Activated naive CD8-positive, alpha-beta T cell treated with anti-CD3 and anti-CD28 coated beads, Interleukin-2, amount 50 U/mL, for 24 hours (primary cell): ENCODE results near the gene LNPK.
"Not testable (repeated sequence)": the region's sequence is repeated elsewhere in the genome, so short reads cannot be mapped to it uniquely, and the experiment has no call there.

Experiments used
- ATAC-seq: fragments of 150-1000 bp; cut with Tn5 transposase; one replicate; pipeline ENCODE4 v1.10.0; 2021
- DNase-seq: peaks from one replicate; pipeline ENCODE4 v3.0.0; 2021
- H3K27ac Mint-ChIP-seq: one replicate; pipeline ENCODE4 v1.8.0; 2021; ENCODE audit warnings: mild to moderate bottlenecking, mixed read lengths
- H3K27me3 Mint-ChIP-seq: one replicate; pipeline ENCODE4 v1.8.0; 2021; ENCODE audit warnings: mixed read lengths
- H3K36me3 Mint-ChIP-seq: one replicate; pipeline ENCODE4 v1.8.0; 2021; ENCODE audit warnings: low read depth, mixed read lengths
- H3K4me1 Mint-ChIP-seq: one replicate; pipeline ENCODE4 v1.8.0; 2021; ENCODE audit warnings: mixed read lengths
- H3K4me3 Mint-ChIP-seq: one replicate; pipeline ENCODE4 v1.8.0; 2021; ENCODE audit warnings: mild to moderate bottlenecking, moderate library complexity, mixed read lengths
- H3K9me3 Mint-ChIP-seq: one replicate; pipeline ENCODE4 v1.8.0; 2021; ENCODE audit warnings: mixed read lengths

LNPK gene

GRCh38 chr2:175904035-175904434 lies 98.0 kb downstream of the LNPK start:
- Mint-ChIP-seq H3K4me1 (no peaks in the 10 kb centered on the region), H3K27ac (no peak overlapping the region), H3K9me3 (no peaks in the 10 kb centered on the region), H3K4me3 (no peak overlapping the region), H3K36me3 (no peaks in the 10 kb centered on the region), H3K27me3 (peaks cover 28% of the 10 kb centered on the region)
- ATAC-seq (no peak), DNase-seq (no peak)

DNA sequence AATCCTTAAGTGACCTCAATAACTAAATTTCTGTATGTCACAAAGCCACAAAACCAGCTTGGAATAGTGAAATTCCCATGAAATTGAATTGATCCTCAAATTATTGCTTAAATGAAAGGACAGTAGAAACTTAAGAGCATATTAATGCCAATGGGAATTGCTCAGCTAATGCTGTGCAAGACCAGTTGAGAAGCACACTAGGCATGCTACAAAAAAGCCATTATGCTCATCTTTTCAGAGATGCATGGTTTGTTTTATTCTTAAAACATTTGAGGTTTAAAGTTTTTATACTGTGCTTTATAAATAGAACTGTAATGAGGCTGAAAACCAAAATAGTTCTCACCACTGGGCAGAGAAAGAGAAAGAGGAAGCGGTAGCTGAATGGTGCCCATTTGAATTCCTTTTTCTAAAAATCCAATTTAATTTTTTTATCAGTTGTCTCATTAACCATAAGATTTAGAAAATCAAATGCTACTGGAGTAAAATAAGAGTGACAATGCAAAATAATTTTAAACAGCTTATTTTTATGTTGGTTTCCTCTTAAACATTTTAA lies 98.6 kb downstream of the LNPK start:
- Mint-ChIP-seq H3K27ac (no peak overlapping the region), H3K4me1 (no peaks in the 10 kb centered on the region), H3K4me3 (no peak overlapping the region), H3K27me3 (peaks cover 28% of the 10 kb centered on the region), H3K9me3 (no peaks in the 10 kb centered on the region), H3K36me3 (no peaks in the 10 kb centered on the region)
- DNase-seq (no peak), ATAC-seq (no peak)

- peaks cover 16% of the 10 kb centered on the region for H3K27me3 Mint-ChIP-seq
- H3K27ac Mint-ChIP-seq, H3K36me3 Mint-ChIP-seq: not testable (repeated sequence)
These were observed 106.1 kb downstream of the LNPK start for GRCh38 chr2:175895957-175896356.

DNA sequence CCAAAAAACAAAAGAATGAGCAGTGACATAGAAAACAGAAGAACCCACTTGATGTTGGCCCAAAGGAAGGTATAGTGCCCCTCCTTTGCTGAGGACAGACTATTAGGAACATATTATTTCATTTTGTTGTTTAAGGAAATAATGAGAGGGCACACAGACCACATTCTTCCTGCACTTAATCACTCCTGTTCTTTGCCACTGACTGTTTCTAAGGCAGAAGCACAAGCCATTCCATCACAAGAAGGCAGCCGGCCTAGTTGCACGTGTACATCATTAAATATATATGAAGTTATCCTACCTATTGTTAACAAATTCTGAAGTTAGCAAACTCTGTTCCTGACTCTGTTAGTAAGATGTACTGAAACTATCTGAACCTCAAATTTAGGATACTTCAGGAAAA lies 110.0 kb downstream of the LNPK start:
- no peak overlapping the region for H3K4me3 Mint-ChIP-seq
- ATAC-seq: no peak
- no peak overlapping the region for H3K27ac Mint-ChIP-seq
- H3K36me3 Mint-ChIP-seq: no peaks in the 10 kb centered on the region
- no peaks in the 10 kb centered on the region for H3K4me1 Mint-ChIP-seq
- no peak for DNase-seq
- H3K27me3 Mint-ChIP-seq: peaks cover 22% of the 10 kb centered on the region
- H3K9me3 Mint-ChIP-seq: peaks cover 4% of the 10 kb centered on the region

More at GRCh38 chr2:175895957-175896356, 106.1 kb downstream of the LNPK start:
- H3K4me3 Mint-ChIP-seq, H3K4me1 Mint-ChIP-seq, DNase-seq, ATAC-seq, H3K9me3 Mint-ChIP-seq: not testable (repeated sequence)

- ATAC-seq: no peak
- Mint-ChIP-seq H3K27me3 (peaks cover 25% of the 10 kb centered on the region), H3K27ac (no peak overlapping the region)
These were observed 111.3 kb downstream of the LNPK start for GRCh38 chr2:175890636-175891242.

GRCh38 chr2:175889701-175890302 lies 112.3 kb downstream of the LNPK start:
- no peak for DNase-seq
- Mint-ChIP-seq H3K4me3 (no peak overlapping the region), H3K27me3 (peaks cover 29% of the 10 kb centered on the region), H3K9me3 (no peaks in the 10 kb centered on the region), H3K4me1 (no peaks in the 10 kb centered on the region), H3K36me3 (no peaks in the 10 kb centered on the region), H3K27ac (no peak overlapping the region)
- no peak for ATAC-seq

More at GRCh38 chr2:175890636-175891242, 111.3 kb downstream of the LNPK start:
- no peak for DNase-seq
- H3K4me1 Mint-ChIP-seq: no peaks in the 10 kb centered on the region
- H3K36me3 Mint-ChIP-seq: no peaks in the 10 kb centered on the region
- H3K4me3 Mint-ChIP-seq: no peak overlapping the region
- H3K9me3 Mint-ChIP-seq: no peaks in the 10 kb centered on the region

DNA sequence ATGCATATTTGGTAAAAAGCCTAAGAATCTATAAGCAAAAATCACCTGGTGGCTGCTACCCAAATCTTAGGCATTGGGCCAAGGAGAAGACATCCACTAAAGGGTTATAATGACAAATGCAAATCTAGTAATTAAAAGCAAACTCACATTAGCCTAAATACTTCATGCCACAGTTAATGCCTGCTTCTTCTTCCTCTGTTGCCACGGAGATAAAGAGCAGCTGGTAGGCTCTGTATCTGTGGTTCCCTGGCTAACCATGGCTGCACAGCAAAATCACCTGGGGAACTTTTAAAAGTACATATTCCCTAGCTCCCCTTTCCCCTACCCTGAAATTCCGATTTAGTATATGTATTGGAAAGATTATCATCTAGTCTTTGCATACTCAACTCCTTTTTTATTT lies 114.3 kb downstream of the LNPK start:
- H3K4me1 Mint-ChIP-seq: no peaks in the 10 kb centered on the region
- ATAC-seq (no peak), DNase-seq (no peak)
- no peaks in the 10 kb centered on the region for H3K36me3 Mint-ChIP-seq
- no peaks in the 10 kb centered on the region for H3K9me3 Mint-ChIP-seq
- no peak overlapping the region for H3K4me3 Mint-ChIP-seq
- H3K27ac Mint-ChIP-seq: no peak overlapping the region
- H3K27me3 Mint-ChIP-seq: peaks cover 25% of the 10 kb centered on the region

DNA sequence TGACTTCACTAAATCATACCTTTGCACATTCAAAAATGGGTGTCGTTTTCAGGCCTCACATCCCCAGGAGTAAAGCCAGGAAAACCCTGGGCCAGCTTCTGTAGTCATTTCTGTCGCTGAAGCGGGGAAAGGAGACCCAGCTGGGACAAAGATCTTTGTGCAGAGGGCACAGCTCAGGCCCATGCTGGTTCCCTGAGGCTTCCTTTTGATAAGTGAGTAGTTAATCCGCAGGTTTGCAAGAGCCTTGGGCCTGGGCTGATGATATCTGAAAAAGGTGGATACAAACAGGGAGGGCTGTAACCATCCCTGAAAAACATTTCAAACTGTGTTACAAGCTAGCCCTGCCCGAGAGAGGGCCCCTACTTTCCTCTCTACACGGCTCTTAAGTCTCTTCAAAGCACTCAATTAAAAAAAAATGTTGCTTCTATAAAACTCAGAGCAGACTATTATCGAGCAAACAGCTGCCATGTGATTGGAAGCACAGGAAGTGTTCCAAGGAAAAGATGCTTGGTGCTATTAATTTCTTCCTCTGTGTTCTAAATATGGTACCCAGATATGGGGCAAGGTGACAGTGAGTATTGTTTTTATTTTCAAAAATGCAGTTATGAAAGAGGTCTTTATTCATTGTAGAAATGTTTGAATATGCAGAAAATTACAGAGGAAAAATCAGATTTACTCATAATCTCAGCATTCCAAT lies 117.2 kb downstream of the LNPK start:
- no peak for ATAC-seq

GRCh38 chr2:175883586-175884194 lies 118.4 kb downstream of the LNPK start:
- H3K36me3 Mint-ChIP-seq: no peaks in the 10 kb centered on the region
- H3K4me1 Mint-ChIP-seq: no peaks in the 10 kb centered on the region
- H3K9me3 Mint-ChIP-seq: no peaks in the 10 kb centered on the region
- H3K4me3 Mint-ChIP-seq: no peak overlapping the region
- ATAC-seq: no peak
- DNase-seq: no peak
- no peak overlapping the region for H3K27ac Mint-ChIP-seq
- H3K27me3 Mint-ChIP-seq: peaks cover 18% of the 10 kb centered on the region

More for the DNA sequence above, 117.2 kb downstream of the LNPK start:
- peaks cover 18% of the 10 kb centered on the region for H3K27me3 Mint-ChIP-seq
- H3K9me3 Mint-ChIP-seq: no peaks in the 10 kb centered on the region
- no peak overlapping the region for H3K4me3 Mint-ChIP-seq
- no peak overlapping the region for H3K27ac Mint-ChIP-seq
- H3K36me3 Mint-ChIP-seq: no peaks in the 10 kb centered on the region
- no peaks in the 10 kb centered on the region for H3K4me1 Mint-ChIP-seq
- no peak for DNase-seq

GRCh38 chr2:175879679-175880078 lies 122.4 kb downstream of the LNPK start:
- no peaks in the 10 kb centered on the region for H3K9me3 Mint-ChIP-seq
- peaks cover 5% of the 10 kb centered on the region for H3K27me3 Mint-ChIP-seq
- DNase-seq: no peak
- ATAC-seq: no peak
- no peak overlapping the region for H3K27ac Mint-ChIP-seq
- no peak overlapping the region for H3K4me3 Mint-ChIP-seq
- H3K4me1 Mint-ChIP-seq: no peaks in the 10 kb centered on the region
- H3K36me3 Mint-ChIP-seq: no peaks in the 10 kb centered on the region

DNA sequence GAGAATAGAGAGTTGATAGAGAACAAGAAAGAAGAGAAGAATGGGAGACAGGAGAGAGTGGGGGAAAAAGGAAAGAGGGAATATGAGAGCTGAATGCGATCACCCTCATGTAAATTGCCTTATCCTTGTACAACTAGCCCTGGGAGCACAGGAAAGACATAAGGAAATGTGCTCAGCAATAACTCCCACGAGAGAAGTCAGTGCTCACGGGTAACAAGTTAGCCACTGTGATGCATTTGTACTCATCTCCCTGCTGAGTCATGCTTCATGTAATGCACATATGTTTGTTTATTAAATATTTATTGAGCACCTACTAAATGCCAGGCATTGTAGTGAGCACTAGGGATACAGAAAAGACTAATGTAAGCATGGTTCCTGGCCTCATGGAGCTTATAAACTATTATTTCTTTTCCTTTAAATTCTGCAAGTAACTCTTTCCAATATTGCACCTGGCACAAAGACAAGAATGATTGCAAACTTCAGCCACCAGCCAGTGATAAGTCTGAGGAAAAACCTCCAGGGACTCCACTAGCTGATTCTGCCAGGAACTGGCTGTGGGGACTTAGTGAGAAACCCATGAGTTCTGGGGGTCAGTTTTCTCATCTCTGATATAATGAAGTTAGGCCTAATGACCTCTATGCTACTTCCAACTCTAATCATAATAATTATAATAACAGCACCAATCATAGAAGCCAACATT lies 124.1 kb downstream of the LNPK start:
- DNase-seq: no peak
- Mint-ChIP-seq H3K4me3 (no peak overlapping the region), H3K27ac (no peak overlapping the region), H3K9me3 (no peaks in the 10 kb centered on the region), H3K36me3 (no peaks in the 10 kb centered on the region), H3K27me3 (peaks cover 6% of the 10 kb centered on the region), H3K4me1 (no peaks in the 10 kb centered on the region)
- ATAC-seq: no peak

DNA sequence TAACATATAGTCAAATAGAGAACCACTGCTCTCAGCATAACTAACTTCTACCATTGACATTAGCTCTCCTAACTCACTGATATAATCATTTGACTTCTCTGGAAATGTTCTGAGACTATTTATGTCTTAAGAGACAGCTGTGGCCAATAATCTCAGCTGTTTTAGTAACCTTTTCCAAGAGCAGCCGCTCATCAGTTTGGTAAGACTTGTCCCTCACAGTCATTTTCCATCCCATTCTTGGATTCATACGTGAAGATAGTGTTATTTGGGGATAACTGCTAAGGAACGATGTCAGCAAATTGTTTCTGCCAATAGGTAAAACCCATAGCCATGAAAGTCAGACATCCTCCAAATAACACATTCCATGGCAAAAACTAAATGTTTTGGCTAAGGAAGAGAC lies 127.8 kb downstream of the LNPK start:
- DNase-seq (no peak), ATAC-seq (no peak)
- no peaks in the 10 kb centered on the region for H3K36me3 Mint-ChIP-seq
- H3K27me3 Mint-ChIP-seq: peaks cover 5% of the 10 kb centered on the region
- no peak overlapping the region for H3K27ac Mint-ChIP-seq
- no peaks in the 10 kb centered on the region for H3K9me3 Mint-ChIP-seq
- H3K4me3 Mint-ChIP-seq: no peak overlapping the region
- no peaks in the 10 kb centered on the region for H3K4me1 Mint-ChIP-seq
